GM12878 (cell line): ENCODE measurements around the gene PLCB4.

Experiments used
- KDM1A ChIP-seq: fragments of 200-600 bp; sonication (generic); IDR thresholded peaks from 2 replicates; pipeline ENCODE4 v1.6.1; 2016; ENCODE audit warnings: borderline replicate concordance
- POLR2A ChIP-seq: IDR thresholded peaks from 2 replicates; pipeline ENCODE4 v1.6.1; 2011; ENCODE audit warnings: low read depth, mild to moderate bottlenecking, low read length
- ZNF687 ChIP-seq: fragments of 450-650 bp; IDR thresholded peaks from 2 replicates; pipeline ENCODE4 v1.6.1; 2017; ENCODE audit warnings: mild to moderate bottlenecking, moderate library complexity
- TF ChIP-seq, protein P1 (sequence below), 3 experiments: IDR thresholded peaks in 2 of 3; conservative IDR thresholded peaks in 1 of 3; 2 replicates each; pipeline ENCODE4 v1.5.1; 2011; ENCODE audit warnings: low read depth in 3 of 3, low read length in 3 of 3, mild to moderate bottlenecking in 3 of 3, control low read depth in 2 of 3, moderate library complexity in 2 of 3, inconsistent platforms in 1 of 3, mixed read lengths in 1 of 3; ENCODE audit not compliant: control insufficient read depth in 2 of 3, insufficient read depth in 1 of 3; ENCODE audit errors: extremely low read depth in 1 of 3

GRCh38 chr20:9121211-9121610, 52.3 kb downstream of the PLCB4 start:
- TF ChIP-seq POLR2A (no peak), KDM1A (no peak), ZNF687 (no peak)
- TF ChIP-seq, protein P1, sequence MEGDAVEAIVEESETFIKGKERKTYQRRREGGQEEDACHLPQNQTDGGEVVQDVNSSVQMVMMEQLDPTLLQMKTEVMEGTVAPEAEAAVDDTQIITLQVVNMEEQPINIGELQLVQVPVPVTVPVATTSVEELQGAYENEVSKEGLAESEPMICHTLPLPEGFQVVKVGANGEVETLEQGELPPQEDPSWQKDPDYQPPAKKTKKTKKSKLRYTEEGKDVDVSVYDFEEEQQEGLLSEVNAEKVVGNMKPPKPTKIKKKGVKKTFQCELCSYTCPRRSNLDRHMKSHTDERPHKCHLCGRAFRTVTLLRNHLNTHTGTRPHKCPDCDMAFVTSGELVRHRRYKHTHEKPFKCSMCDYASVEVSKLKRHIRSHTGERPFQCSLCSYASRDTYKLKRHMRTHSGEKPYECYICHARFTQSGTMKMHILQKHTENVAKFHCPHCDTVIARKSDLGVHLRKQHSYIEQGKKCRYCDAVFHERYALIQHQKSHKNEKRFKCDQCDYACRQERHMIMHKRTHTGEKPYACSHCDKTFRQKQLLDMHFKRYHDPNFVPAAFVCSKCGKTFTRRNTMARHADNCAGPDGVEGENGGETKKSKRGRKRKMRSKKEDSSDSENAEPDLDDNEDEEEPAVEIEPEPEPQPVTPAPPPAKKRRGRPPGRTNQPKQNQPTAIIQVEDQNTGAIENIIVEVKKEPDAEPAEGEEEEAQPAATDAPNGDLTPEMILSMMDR (IDR thresholded peaks at IDR 0.05 in 2 of 3, conservative IDR thresholded peaks at IDR 0.05 in 1 of 3; ENCODE audit: control insufficient read depth in 2 of 3, extremely low read depth in 1 of 3, insufficient read depth in 1 of 3, low read depth in 3 of 3, low read length in 3 of 3): no peak
